ENCODE results near the gene TESK2.

TESK2 gene

GRCh38 chr1:45465277-45465676 is 25.7 kb downstream of the TESK2 start:
- H3K27ac ChIP-seq = no peak overlapping the region
- no peaks in the 10 kb centered on the region for H3K36me3 ChIP-seq
- H3K9me3 ChIP-seq = no peaks in the 10 kb centered on the region
- H3K27me3 ChIP-seq = no peaks in the 10 kb centered on the region
- TF ChIP-seq, protein P1, sequence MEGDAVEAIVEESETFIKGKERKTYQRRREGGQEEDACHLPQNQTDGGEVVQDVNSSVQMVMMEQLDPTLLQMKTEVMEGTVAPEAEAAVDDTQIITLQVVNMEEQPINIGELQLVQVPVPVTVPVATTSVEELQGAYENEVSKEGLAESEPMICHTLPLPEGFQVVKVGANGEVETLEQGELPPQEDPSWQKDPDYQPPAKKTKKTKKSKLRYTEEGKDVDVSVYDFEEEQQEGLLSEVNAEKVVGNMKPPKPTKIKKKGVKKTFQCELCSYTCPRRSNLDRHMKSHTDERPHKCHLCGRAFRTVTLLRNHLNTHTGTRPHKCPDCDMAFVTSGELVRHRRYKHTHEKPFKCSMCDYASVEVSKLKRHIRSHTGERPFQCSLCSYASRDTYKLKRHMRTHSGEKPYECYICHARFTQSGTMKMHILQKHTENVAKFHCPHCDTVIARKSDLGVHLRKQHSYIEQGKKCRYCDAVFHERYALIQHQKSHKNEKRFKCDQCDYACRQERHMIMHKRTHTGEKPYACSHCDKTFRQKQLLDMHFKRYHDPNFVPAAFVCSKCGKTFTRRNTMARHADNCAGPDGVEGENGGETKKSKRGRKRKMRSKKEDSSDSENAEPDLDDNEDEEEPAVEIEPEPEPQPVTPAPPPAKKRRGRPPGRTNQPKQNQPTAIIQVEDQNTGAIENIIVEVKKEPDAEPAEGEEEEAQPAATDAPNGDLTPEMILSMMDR (IDR thresholded peaks at IDR 0.05) = no peak
- H3K4me3 ChIP-seq (ENCODE audit: low read depth in 1 of 2, low read length in 1 of 2) = no peak overlapping the region
- no peaks in the 10 kb centered on the region for H3K4me1 ChIP-seq (ENCODE audit: control insufficient read depth in 1 of 2, insufficient read depth in 1 of 2, low read depth in 1 of 2, low read length in 1 of 2)

DNA sequence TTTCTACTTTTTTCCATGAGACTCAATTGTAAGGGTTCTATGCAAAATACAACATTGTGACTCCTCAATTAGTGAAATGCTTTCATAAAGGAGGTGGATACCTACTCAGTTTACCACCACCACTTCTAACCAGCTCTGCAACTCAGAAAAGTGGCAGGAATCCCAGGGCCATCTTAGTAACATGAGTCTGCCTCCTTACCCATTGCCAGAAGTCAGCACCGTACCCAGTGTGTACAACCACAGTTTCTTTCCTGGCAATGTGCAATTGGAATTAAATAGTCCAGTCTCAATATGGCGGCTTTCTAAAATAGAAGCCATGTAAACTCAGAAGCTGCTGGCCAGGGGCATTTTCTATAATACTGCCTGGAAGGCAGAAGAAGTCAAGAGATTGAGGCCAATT is 32.1 kb downstream of the TESK2 start:
- H3K4me1 ChIP-seq (ENCODE audit: control insufficient read depth in 1 of 2, insufficient read depth in 1 of 2, low read depth in 1 of 2, low read length in 1 of 2) = no peaks in the 10 kb centered on the region
- TF ChIP-seq, protein P1 (IDR thresholded peaks at IDR 0.05) = no peak
- no peak overlapping the region for H3K4me3 ChIP-seq (ENCODE audit: low read depth in 1 of 2, low read length in 1 of 2)
- peaks cover 12% of the 10 kb centered on the region for H3K36me3 ChIP-seq
- H3K27me3 ChIP-seq = no peaks in the 10 kb centered on the region
- H3K27ac ChIP-seq = no peak overlapping the region
- no peaks in the 10 kb centered on the region for H3K9me3 ChIP-seq

GRCh38 chr1:45456531-45456930 is 34.4 kb downstream of the TESK2 start:
- no peak overlapping the region for H3K4me3 ChIP-seq (ENCODE audit: low read depth in 1 of 2, low read length in 1 of 2)
- no peak overlapping the region for H3K27ac ChIP-seq
- H3K27me3 ChIP-seq = no peaks in the 10 kb centered on the region
- no peaks in the 10 kb centered on the region for H3K9me3 ChIP-seq
- TF ChIP-seq, protein P1 (IDR thresholded peaks at IDR 0.05) = no peak
- H3K4me1 ChIP-seq (ENCODE audit: control insufficient read depth in 1 of 2, insufficient read depth in 1 of 2, low read depth in 1 of 2, low read length in 1 of 2) = no peaks in the 10 kb centered on the region
- H3K36me3 ChIP-seq = peaks cover 12% of the 10 kb centered on the region

DNA sequence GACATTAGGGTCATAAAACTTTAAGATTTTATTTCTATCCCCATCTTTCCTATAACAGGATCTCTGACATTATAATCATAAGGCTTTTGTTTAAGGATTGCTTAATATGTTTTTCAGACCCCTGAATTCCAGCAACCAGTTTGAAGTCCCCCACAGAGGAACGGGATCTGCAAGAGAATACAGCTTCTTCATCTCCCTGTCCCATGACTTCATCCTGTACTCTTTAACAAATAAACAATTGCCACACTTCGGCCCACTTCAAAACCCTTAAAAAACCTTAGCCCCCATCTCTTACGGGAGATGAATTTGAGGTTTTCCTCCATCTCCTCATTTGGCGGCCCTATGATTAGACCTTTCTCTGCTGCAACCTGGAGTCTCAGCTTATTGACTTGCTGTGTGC is 35.8 kb downstream of the TESK2 start:
- no peaks in the 10 kb centered on the region for H3K4me1 ChIP-seq (ENCODE audit: control insufficient read depth in 1 of 2, insufficient read depth in 1 of 2, low read depth in 1 of 2, low read length in 1 of 2)
- no peaks in the 10 kb centered on the region for H3K9me3 ChIP-seq

DNA sequence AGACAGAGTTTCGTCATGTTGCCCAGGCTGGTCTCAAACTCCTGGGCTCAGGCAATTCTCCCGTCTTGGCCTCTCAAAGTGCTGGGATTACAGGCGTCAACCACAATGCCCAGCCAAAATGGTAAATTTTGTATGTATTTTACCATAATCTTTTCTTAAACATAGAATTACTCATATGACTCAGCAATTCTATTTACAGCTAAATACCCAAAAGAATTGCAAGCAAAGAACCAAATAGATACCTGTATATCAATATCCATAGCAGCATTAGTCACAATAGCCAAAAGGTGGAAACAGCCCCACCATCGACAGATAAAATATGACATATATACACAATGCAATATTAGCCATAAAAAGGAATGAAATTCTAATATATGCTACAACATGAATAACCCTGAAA is 36.5 kb downstream of the TESK2 start:
- Histone ChIP-seq H3K9me3 (no peaks in the 10 kb centered on the region), H3K4me3 (ENCODE audit: low read depth in 1 of 2, low read length in 1 of 2) (no peak overlapping the region), H3K27ac (no peak overlapping the region), H3K36me3 (peaks cover 12% of the 10 kb centered on the region), H3K27me3 (no peaks in the 10 kb centered on the region), H3K4me1 (ENCODE audit: control insufficient read depth in 1 of 2, insufficient read depth in 1 of 2, low read depth in 1 of 2, low read length in 1 of 2) (no peaks in the 10 kb centered on the region)
- TF ChIP-seq, protein P1 (IDR thresholded peaks at IDR 0.05) = no peak

More for the DNA sequence above, 35.8 kb downstream of the TESK2 start:
- no peak overlapping the region for H3K4me3 ChIP-seq (ENCODE audit: low read depth in 1 of 2, low read length in 1 of 2)
- H3K27ac ChIP-seq = no peak overlapping the region
- no peaks in the 10 kb centered on the region for H3K27me3 ChIP-seq
- TF ChIP-seq, protein P1 (IDR thresholded peaks at IDR 0.05) = no peak
- H3K36me3 ChIP-seq = peaks cover 12% of the 10 kb centered on the region

DNA sequence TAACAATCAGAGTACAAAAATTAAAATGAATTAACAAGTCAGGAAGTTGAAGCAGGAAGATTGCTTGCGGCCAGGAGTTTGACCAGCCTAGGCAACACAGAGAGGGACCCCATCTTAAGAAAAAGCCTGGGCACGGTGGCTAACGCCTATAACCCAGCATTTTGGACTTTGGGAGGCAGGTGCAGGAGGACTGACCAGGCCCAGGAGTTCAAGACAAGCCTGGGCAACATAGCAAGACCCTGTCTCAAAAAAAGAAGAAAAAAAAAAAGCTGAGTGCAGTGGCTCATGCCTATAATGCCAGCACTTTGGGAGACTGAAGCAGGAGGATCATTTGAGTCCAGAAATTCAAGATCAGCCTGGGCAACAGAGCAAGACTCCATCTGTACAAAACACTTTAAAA is 38.5 kb downstream of the TESK2 start:
- peaks cover 12% of the 10 kb centered on the region for H3K36me3 ChIP-seq
- H3K4me1 ChIP-seq (ENCODE audit: control insufficient read depth in 1 of 2, insufficient read depth in 1 of 2, low read depth in 1 of 2, low read length in 1 of 2) = peaks cover 0 to 5% of the 10 kb centered on the region in 2 experiments
- H3K27ac ChIP-seq = no peak overlapping the region
- TF ChIP-seq, protein P1 (IDR thresholded peaks at IDR 0.05) = no peak
- no peaks in the 10 kb centered on the region for H3K27me3 ChIP-seq
- H3K9me3 ChIP-seq = no peaks in the 10 kb centered on the region
- H3K4me3 ChIP-seq (ENCODE audit: low read depth in 1 of 2, low read length in 1 of 2) = no peak overlapping the region

All from neutrophil (primary cell).